ENCODE results near the gene PTP4A1.

The PTP4A1 gene

GRCh38 chr6:63565727-63566596, 6.3 kb upstream of the PTP4A1 start:
- H3K27me3 ChIP-seq (ENCODE audit: control insufficient read depth in 1 of 2, insufficient read depth in 1 of 2, low read length in 2 of 2) = no peaks in the 10 kb centered on the region
- DNase-seq = peak; percentile 42
- H2AK5ac ChIP-seq (ENCODE audit: low read length, severe bottlenecking) = no peak overlapping the region
- no peak overlapping the region for H2BK15ac ChIP-seq (ENCODE audit: low read depth, poor library complexity, severe bottlenecking)
- no peak overlapping the region for H4K8ac ChIP-seq (ENCODE audit: low read length)
- no peak overlapping the region for H3K4ac ChIP-seq (ENCODE audit: low read depth in 1 of 2, low read length in 2 of 2)
- no peak overlapping the region for H3K27ac ChIP-seq (ENCODE audit: low read length, poor library complexity, severe bottlenecking)
- H3K4me3 ChIP-seq (ENCODE audit: insufficient read depth in 1 of 2, low read depth in 1 of 2, low read length in 2 of 2) = no peak overlapping the region
- no peak overlapping the region for H3K14ac ChIP-seq (ENCODE audit: low read length in 2 of 2)
- no peaks in the 10 kb centered on the region for H3K4me1 ChIP-seq (ENCODE audit: control insufficient read depth, insufficient read depth, low read depth, low read length)
- no peak overlapping the region for H3K4me2 ChIP-seq (ENCODE audit: low read length, poor library complexity, severe bottlenecking)
- peaks cover 3% of the 10 kb centered on the region for H3K79me1 ChIP-seq (replicated peaks; ENCODE audit: low read length, poor library complexity, severe bottlenecking)
- WGBS = 72% methylated on average over 3 of the region's 4 CpGs
- no peak overlapping the region for H2BK120ac ChIP-seq (ENCODE audit: low read depth, low read length)
- H3K9me3 ChIP-seq (ENCODE audit: control insufficient read depth, low read length) = no peaks in the 10 kb centered on the region
- H3K18ac ChIP-seq (ENCODE audit: low read depth in 1 of 2, low read length in 2 of 2) = no peak overlapping the region
- H3K9ac ChIP-seq (ENCODE audit: low read length) = no peak overlapping the region
- no peak overlapping the region for H2AFZ ChIP-seq (ENCODE audit: low read depth, low read length)
- H2BK5ac ChIP-seq (ENCODE audit: low read depth, low read length, poor library complexity, severe bottlenecking) = no peak overlapping the region
- no peaks in the 10 kb centered on the region for H3K36me3 ChIP-seq (ENCODE audit: control insufficient read depth in 1 of 2, insufficient read depth in 2 of 2, low read depth in 1 of 2, low read length in 2 of 2)
- no peak overlapping the region for H3K23ac ChIP-seq (ENCODE audit: low read length in 2 of 2)
- no peak overlapping the region for H2BK12ac ChIP-seq (ENCODE audit: low read length in 2 of 2)
- H4K91ac ChIP-seq (ENCODE audit: low read length) = no peak overlapping the region

- Histone ChIP-seq H2BK12ac (ENCODE audit: low read length in 2 of 2) (no peak overlapping the region), H3K79me1 (replicated peaks; ENCODE audit: low read length, poor library complexity, severe bottlenecking) (peaks cover 3% of the 10 kb centered on the region), H3K4me3 (ENCODE audit: insufficient read depth in 1 of 2, low read depth in 1 of 2, low read length in 2 of 2) (no peak overlapping the region), H3K27me3 (ENCODE audit: control insufficient read depth in 1 of 2, insufficient read depth in 1 of 2, low read length in 2 of 2) (no peaks in the 10 kb centered on the region), H2AK5ac (ENCODE audit: low read length, severe bottlenecking) (no peak overlapping the region), H3K23ac (ENCODE audit: low read length in 2 of 2) (no peak overlapping the region), H3K9me3 (ENCODE audit: control insufficient read depth, low read length) (no peaks in the 10 kb centered on the region), H3K4ac (ENCODE audit: low read depth in 1 of 2, low read length in 2 of 2) (no peak overlapping the region), H3K27ac (ENCODE audit: low read length, poor library complexity, severe bottlenecking) (no peak overlapping the region), H2BK5ac (ENCODE audit: low read depth, low read length, poor library complexity, severe bottlenecking) (no peak overlapping the region), H4K8ac (ENCODE audit: low read length) (no peak overlapping the region), H3K4me2 (ENCODE audit: low read length, poor library complexity, severe bottlenecking) (no peak overlapping the region), H3K36me3 (ENCODE audit: control insufficient read depth in 1 of 2, insufficient read depth in 2 of 2, low read depth in 1 of 2, low read length in 2 of 2) (no peaks in the 10 kb centered on the region), H3K14ac (ENCODE audit: low read length in 2 of 2) (no peak overlapping the region), H3K18ac (ENCODE audit: low read depth in 1 of 2, low read length in 2 of 2) (no peak overlapping the region), H4K91ac (ENCODE audit: low read length) (no peak overlapping the region), H3K9ac (ENCODE audit: low read length) (no peak overlapping the region), H2BK15ac (ENCODE audit: low read depth, poor library complexity, severe bottlenecking) (no peak overlapping the region), H3K4me1 (ENCODE audit: control insufficient read depth, insufficient read depth, low read depth, low read length) (no peaks in the 10 kb centered on the region), H2AFZ (ENCODE audit: low read depth, low read length) (no peak overlapping the region), H2BK120ac (ENCODE audit: low read depth, low read length) (no peak overlapping the region)
- no CpG with 5 or more reads among the region's 1 CpG for WGBS
- no peak for DNase-seq
These were observed 4.3 kb upstream of the PTP4A1 start for GRCh38 chr6:63567966-63568365.

- Histone ChIP-seq H3K9ac (ENCODE audit: low read length) (peak overlapping the region; percentile 99), H2AFZ (ENCODE audit: low read depth, low read length) (peak overlapping the region; percentile 75), H3K79me1 (replicated peaks; ENCODE audit: low read length, poor library complexity, severe bottlenecking) (peaks cover 3% of the 10 kb centered on the region), H2BK12ac (ENCODE audit: low read length in 2 of 2) (no peak overlapping the region), H3K14ac (ENCODE audit: low read length in 2 of 2) (peak overlapping the region in 1 of 2 experiments; percentile 44), H2AK5ac (ENCODE audit: low read length, severe bottlenecking) (no peak overlapping the region), H3K18ac (ENCODE audit: low read depth in 1 of 2, low read length in 2 of 2) (peak overlapping the region; percentile 82 to 90), H3K4me2 (ENCODE audit: low read length, poor library complexity, severe bottlenecking) (peak overlapping the region; percentile 82), H3K27me3 (ENCODE audit: control insufficient read depth in 1 of 2, insufficient read depth in 1 of 2, low read length in 2 of 2) (no peaks in the 10 kb centered on the region), H2BK120ac (ENCODE audit: low read depth, low read length) (peak overlapping the region; percentile 11), H3K4me1 (ENCODE audit: control insufficient read depth, insufficient read depth, low read depth, low read length) (no peaks in the 10 kb centered on the region), H2BK5ac (ENCODE audit: low read depth, low read length, poor library complexity, severe bottlenecking) (no peak overlapping the region), H3K4me3 (ENCODE audit: insufficient read depth in 1 of 2, low read depth in 1 of 2, low read length in 2 of 2) (peak overlapping the region; percentile 45 to 90), H3K9me3 (ENCODE audit: control insufficient read depth, low read length) (no peaks in the 10 kb centered on the region), H4K91ac (ENCODE audit: low read length) (peak overlapping the region; percentile 23), H3K23ac (ENCODE audit: low read length in 2 of 2) (no peak overlapping the region), H2BK15ac (ENCODE audit: low read depth, poor library complexity, severe bottlenecking) (peak overlapping the region; percentile 91), H3K36me3 (ENCODE audit: control insufficient read depth in 1 of 2, insufficient read depth in 2 of 2, low read depth in 1 of 2, low read length in 2 of 2) (peaks cover 0 to 4% of the 10 kb centered on the region in 2 experiments), H3K4ac (ENCODE audit: low read depth in 1 of 2, low read length in 2 of 2) (peak overlapping the region in 1 of 2 experiments; percentile 52), H4K8ac (ENCODE audit: low read length) (peak overlapping the region; percentile 58), H3K27ac (ENCODE audit: low read length, poor library complexity, severe bottlenecking) (peak overlapping the region; percentile 72)
- DNase-seq = peak; percentile 84
- 23% methylated on average over 19 of the region's 20 CpGs for WGBS
These were observed 778 bp upstream of the PTP4A1 start for GRCh38 chr6:63571361-63572043.

- Histone ChIP-seq H2BK15ac (ENCODE audit: low read depth, poor library complexity, severe bottlenecking) (peak overlapping the region; percentile 93), H3K14ac (ENCODE audit: low read length in 2 of 2) (peak overlapping the region; percentile 99 to 100), H2AFZ (ENCODE audit: low read depth, low read length) (peak overlapping the region; percentile 49), H3K9me3 (ENCODE audit: control insufficient read depth, low read length) (no peaks in the 10 kb centered on the region), H4K8ac (ENCODE audit: low read length) (peak overlapping the region; percentile 98), H3K4me1 (ENCODE audit: control insufficient read depth, insufficient read depth, low read depth, low read length) (peaks cover 2% of the 10 kb centered on the region), H2AK5ac (ENCODE audit: low read length, severe bottlenecking) (peak overlapping the region; percentile 27), H3K4me2 (ENCODE audit: low read length, poor library complexity, severe bottlenecking) (peak overlapping the region; percentile 45), H3K18ac (ENCODE audit: low read depth in 1 of 2, low read length in 2 of 2) (peak overlapping the region; percentile 97 to 100), H3K36me3 (ENCODE audit: control insufficient read depth in 1 of 2, insufficient read depth in 2 of 2, low read depth in 1 of 2, low read length in 2 of 2) (peaks cover 2 to 16% of the 10 kb centered on the region in 2 experiments), H2BK120ac (ENCODE audit: low read depth, low read length) (peak overlapping the region; percentile 100), H4K91ac (ENCODE audit: low read length) (peak overlapping the region; percentile 100), H3K27ac (ENCODE audit: low read length, poor library complexity, severe bottlenecking) (peak overlapping the region; percentile 90), H3K23ac (ENCODE audit: low read length in 2 of 2) (peak overlapping the region; percentile 90 to 98), H2BK12ac (ENCODE audit: low read length in 2 of 2) (peak overlapping the region in 1 of 2 experiments; percentile 37), H3K27me3 (ENCODE audit: control insufficient read depth in 1 of 2, insufficient read depth in 1 of 2, low read length in 2 of 2) (no peaks in the 10 kb centered on the region), H3K4ac (ENCODE audit: low read depth in 1 of 2, low read length in 2 of 2) (peak overlapping the region; percentile 95 to 99), H3K79me1 (replicated peaks; ENCODE audit: low read length, poor library complexity, severe bottlenecking) (peaks cover 3% of the 10 kb centered on the region), H2BK5ac (ENCODE audit: low read depth, low read length, poor library complexity, severe bottlenecking) (peak overlapping the region; percentile 99), H3K4me3 (ENCODE audit: insufficient read depth in 1 of 2, low read depth in 1 of 2, low read length in 2 of 2) (peak overlapping the region; percentile 90 to 100), H3K9ac (ENCODE audit: low read length) (peak overlapping the region; percentile 99)
- no peak for DNase-seq
- WGBS = under 1% methylated on average over 20 of the region's 42 CpGs
These were observed 431 bp downstream of the PTP4A1 start for GRCh38 chr6:63572747-63573075.
